ENCODE measurements around the gene WHRN.

WHRN gene

DNA sequence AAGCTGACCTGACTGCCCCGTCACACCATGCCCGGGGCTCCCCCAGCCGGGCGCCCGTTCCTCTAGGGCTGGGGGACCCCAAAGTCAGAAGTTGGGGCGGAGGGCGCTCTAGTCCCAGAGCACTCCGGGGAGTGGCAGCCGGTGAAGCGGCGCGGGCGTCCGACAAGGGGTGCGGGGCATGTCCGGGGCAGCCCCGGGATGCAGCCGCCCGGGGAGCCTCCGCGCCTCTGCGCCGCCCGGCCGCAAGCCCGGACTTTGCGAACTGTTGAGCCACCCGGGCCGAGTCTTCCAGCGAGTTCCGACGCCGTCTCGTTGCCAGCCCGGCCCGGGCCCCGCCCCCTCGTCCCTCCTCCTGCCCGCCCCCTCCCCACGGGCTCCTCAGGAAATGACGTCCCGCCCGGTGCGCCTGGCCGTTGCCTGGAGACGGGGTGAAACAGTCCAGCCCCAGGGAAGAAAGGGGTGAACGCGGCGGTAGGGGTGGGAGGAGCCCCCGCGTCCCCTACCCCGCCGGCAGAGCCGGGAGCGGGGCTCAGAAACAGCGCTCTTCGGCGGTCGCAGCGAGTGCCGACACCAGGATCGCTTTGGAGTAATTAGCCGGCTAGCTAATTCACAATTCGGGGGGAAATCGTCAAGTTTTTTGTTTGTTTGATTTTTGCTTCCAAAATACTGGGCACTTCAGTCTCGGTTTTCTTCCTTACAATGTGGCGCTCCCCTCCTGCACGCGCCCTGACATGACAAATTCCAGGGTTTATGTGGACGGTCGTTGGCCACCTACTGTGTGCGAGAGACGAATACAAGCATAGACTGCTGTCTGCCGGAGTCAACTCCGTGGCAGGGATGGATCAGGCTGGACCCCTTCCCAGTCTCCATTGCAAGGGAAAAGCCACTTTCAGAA lies at the start of gene WHRN:
Gene WHRN, minus strand, starts transcription at position 287 of the 895 bp plus-strand sequence. CDS start 672 bp downstream, outside the sequence.
- no peak for FAIRE-seq
- peak; percentile 86 for DNase-seq (ENCODE audit: insufficient read length, low spot score)

DNA sequence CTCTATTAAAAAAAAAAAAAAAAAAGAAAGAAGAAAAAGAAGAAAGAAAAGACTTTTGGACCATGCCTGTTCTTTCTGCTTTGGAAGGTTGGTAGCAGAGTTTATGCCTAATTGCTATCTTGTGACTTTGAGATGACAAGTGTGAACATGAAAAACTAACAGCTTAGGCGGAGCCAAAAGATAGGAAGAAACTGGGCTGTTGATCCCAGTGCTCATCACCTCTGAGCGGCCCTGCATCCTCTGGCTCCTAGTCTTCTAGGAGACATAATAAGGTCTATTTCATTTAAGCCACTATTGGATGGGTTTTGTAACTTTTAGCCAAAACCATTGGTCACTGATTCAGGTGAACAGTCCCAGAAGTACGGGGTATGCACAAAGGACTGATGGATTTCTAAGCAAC lies 47.9 kb upstream of the WHRN start:
- DNase-seq (ENCODE audit: insufficient read length, low spot score) (no peak), FAIRE-seq (no peak)

DNA sequence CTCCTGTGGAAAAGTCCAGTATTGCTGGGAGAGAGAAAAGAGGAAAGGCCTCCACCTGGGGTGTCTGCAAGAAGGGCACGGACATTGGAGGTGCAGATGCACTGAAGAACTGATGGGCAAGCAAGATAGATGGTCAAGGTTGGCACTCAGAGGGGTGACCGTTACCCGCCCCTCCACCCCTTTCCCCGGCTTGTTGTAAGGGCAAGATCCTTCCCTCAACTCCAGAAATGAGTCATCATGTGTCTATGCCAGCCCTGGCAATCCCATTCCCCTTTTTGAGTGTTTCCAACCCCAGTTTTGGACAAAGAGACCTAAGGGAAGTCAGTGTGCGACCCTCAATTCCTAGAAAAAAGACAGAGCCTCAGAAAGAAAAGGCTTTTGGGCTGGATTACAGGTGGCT lies 47.4 kb upstream of the WHRN start:
- DNase-seq (ENCODE audit: insufficient read length, low spot score) (no peak), FAIRE-seq (no peak)

DNA sequence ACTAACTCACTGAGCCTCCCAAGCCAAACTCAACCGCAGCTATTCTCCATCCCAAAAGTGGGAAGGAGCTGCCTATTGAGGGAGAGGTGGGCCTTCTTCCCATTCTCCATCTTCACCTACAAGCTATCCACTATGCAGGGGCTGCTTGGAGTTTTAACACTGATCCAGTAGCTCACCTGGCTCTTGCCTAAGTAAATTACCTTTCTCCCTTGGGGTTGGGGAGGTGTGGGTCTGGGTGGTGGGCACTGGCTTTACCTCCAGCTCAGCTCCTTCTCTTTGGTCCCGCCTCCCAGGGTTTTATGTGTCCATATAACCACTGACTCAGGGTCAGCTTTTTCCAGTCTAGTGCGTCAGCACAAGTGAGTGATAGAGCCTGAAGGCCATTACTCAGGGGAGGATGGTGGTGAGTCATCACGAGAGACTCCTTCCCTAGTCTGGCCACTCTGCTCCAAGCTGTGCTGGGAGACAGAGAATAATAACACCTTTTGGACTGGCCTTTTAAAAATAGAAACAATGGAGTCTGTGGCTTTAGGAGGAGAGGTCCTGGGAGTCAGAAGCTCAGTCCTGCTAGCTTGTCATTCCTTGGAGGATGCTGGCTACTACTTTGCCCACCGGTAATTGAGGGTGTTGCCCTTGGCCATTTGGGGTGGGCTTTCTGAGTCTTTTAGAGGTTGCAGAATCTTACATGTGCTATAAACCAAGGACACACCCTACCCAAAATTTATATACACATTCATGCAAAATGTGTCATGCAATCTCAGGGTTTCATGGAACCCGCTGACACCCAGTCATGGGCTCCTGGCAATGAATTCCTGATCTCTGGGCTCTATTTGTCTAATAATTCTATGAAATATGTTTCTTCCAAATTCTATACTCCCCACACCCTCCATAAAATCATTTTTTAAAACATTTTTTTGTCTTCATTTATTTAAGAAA lies 46.7 kb upstream of the WHRN start:
- DNase-seq (ENCODE audit: insufficient read length, low spot score) (peak; percentile 95), FAIRE-seq (peak; percentile 20)

DNA sequence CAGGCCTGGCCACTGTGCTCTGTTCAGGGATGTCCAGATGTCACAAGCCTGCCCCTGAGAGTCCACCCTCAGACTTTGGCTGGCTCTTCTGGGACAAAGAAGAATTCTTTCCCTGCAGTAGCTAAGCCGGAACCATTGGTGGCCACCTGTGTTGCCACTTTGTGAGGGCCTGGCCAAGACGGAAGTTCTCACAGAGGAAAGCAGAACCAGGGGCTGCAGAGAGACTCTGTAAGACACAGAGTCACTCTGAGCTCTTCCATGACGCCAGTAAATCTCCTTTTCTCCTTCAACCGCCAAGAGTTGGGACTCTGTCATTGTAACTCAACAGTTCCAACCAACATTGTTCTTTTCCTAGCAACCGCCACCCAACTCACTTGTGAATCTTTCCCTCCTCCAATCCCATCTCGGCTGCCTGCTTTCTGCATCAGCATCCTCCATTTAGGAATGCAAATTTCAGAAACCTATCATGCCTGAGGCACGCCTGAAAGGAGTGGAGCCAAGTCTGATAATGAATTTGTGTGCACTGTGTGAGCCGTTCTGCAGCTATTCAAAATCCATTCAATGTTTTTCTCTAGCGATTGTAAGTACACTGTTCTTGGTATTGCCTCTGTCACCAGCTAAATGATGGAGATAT lies 44.5 kb upstream of the WHRN start:
- DNase-seq (ENCODE audit: insufficient read length, low spot score) (no peak), FAIRE-seq (no peak)

DNA sequence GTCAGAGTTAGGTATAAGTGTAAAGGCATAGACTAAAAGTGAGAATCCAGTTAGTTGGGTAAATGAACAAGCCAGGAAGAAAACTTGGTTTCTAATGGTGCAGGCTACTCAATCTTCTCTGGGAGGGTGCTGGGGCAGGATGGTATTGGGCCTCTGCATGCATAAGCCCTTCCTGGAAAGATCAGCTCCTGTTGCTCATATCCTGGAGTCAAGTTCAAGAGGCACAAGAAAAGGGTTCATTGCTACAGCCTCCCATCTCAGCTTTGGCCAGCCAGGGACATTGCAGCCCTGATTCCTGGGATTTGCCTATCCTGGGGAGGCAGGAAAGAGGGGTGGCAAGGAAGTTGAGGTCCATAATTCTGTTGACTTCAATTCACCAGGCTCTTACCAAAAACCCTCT lies 41.6 kb upstream of the WHRN start:
- FAIRE-seq, result no peak
- DNase-seq (ENCODE audit: insufficient read length, low spot score), result no peak

DNA sequence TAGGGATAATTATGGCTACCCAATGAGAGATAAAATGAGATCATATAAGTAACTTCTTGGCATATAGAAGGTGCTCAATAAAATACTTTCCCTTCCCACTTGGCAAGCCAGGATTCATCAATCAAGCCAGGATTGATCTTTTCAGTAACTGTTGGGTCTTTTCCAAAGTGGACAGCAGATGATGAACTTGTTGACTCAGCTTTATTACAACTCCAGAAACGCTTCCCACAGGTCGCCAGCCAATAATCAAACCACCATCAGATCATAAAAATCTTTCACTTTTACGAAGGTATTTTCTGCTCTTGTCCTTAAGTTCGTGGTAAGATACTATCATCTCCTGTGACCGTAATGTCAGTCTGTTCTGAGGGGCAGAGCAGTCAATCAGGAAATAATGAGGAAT lies 39.8 kb upstream of the WHRN start:
- FAIRE-seq, result no peak
- no peak for DNase-seq (ENCODE audit: insufficient read length, low spot score)

DNA sequence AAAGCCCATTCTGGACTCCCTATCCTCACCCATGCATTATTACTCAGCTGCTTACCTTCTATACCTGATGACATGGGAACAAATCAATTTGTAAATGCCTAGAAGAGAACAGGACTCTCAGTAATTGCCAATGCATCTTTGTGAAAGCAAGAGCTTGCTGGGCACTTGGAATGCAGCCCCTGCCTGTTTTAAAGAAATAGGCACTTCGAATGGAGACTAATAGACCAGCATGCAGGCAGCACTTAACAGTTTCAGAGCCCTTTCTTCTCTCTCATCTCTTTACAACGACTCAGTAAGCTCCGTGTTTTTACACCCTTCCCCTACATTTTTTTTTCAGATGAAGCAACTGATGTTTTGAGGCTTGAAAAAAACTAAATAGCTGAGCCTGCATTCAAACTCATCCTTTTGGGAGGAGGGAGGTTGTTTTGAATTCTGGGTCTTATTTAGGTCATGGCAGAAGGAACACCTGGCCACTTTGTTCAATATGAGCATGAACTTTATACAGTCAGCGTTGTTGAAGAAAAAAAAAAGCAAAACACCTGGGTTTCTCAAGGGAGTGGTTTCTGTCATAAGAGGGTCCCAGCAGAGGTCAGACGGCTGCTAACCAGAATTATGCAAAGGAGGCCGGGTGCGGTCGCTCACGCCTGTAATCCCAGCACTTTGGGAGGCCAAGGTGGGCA lies 34.6 kb upstream of the WHRN start:
- FAIRE-seq (no peak), DNase-seq (ENCODE audit: insufficient read length, low spot score) (no peak)

DNA sequence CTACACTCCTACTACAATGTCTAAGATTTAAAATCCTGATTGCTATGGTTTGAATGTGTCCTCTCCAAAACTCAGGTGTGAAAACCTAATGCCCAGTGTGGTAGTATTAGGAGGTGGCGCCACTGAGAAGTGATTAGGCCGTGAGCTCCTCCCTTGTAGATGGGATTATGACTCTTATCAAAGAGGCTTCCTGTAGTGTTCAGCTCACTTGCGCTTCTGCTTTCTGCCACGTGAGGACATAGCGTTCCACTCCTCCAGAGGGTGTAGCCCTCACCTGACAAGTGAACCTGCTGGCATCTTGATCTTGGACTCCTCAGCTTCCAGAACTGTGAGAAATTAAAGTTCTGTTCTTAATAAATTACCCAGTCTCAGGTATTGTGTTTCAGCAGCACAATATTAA lies 33.0 kb upstream of the WHRN start:
- no peak for DNase-seq (ENCODE audit: insufficient read length, low spot score)
- no peak for FAIRE-seq

DNA sequence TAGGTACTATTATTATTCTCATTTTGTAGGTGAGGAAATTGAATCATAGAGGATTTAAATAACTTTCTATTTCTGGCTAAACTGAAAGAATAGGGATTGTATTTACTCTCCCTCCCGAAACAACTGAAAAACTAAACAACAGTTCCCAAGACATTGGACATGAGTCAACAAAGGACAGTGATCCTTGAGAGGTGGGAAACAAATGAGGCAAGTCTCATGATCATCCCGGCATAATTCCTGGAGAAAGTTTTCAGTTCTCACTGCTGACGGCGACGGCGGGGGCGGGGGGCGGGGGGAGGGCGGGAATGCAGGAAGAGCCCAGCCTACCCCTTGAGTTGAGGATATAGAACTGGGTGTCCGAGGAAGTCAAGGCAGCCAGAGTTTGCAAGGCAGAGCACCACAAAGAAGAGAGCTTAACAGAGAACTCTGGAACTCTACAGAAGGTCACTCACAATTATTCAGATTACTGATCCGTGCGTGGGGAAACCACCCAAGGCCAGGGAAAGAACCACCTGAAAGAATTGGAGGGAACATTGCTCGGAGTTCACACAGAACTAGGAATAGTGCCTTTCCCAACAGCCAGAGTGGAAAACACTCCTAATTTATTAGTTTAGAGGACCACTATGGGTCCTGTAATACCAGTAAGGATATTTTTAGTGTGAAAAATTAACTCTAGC lies 27.4 kb upstream of the WHRN start:
- FAIRE-seq, result no peak

DNA sequence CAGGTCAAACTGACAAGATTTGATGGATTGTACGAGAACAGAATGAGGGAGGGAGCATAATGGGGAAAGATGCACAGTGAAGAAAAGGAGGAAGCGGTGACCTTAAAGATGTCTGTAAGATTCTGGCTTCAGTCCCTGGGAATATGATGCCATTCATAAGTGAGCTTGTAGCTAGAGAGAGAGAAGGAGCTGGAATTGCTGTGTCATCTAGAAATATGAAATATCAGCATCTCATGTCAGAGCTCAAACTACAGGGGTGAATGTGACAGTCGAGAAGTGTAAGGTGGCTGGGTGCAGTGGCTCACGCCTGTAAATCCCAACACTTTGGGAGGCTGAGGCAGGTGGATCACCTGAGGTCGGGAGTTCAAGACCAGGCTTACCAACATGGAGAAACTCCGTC lies 24.0 kb upstream of the WHRN start:
- DNase-seq (ENCODE audit: insufficient read length, low spot score) (no peak), FAIRE-seq (no peak)

More for the DNA sequence above, 27.4 kb upstream of the WHRN start:
- no peak for DNase-seq (ENCODE audit: insufficient read length, low spot score)

DNA sequence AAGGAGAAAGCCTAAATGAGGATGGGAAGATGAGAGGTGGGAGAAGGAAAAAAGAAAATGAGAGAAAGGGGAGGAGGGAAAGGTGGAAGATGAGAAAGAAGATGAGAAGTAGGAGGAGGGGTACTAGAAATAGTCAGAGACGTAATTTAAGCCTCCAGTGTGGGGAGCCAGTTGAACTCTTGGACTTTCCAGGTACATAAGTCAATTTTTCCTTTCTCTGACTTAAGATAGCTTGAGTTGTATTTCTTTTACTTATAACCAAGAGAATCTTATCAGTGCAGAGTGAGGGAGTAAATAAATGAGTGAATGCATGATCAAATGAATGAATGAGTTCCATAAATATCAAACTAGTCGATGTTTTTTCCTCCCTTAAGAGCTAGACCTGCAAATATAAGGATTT lies 21.5 kb upstream of the WHRN start:
- DNase-seq (ENCODE audit: insufficient read length, low spot score) (no peak), FAIRE-seq (no peak)

DNA sequence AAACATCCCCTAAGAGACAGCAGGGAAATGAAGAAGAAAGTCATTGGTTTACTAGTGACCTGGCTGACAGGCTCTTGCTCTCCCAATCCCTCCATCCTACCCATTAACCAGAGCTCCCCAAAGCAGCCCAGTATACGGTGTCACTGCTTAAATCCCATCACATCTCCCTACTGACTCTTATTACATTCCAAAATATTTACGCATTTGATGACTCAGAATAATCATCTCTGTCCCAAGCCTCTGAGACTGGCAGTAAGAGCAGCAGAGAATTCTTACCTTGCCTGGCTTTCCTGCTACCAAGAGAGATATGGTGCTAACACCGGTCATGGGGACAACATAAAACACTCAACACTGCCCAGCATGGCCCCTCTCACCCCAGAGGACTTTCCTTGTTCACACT lies 20.2 kb upstream of the WHRN start:
- peak; percentile 73 for DNase-seq (ENCODE audit: insufficient read length, low spot score)
- FAIRE-seq, result no peak

DNA sequence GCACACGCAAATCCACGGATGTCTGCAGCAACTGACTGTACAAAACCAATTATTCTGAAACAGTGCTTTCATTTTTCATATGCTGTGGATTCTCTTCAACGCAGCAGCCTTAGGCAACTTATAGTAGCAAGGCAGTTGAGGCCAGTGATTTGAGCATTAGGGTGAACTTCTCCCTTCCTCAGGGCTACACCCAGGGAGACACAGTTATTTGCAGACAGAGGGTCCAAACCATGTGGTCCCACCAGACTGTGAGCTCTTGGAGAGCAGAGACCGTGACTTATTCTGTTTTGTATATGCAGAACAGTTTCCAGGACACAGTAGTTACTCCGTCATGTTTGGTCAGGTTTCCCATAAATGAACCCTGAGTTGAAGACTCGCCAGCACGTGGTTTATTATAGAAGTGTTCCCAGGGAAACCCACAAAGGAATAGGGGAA lies 19.0 kb upstream of the WHRN start:
- no peak for DNase-seq (ENCODE audit: insufficient read length, low spot score)
- no peak for FAIRE-seq

DNA sequence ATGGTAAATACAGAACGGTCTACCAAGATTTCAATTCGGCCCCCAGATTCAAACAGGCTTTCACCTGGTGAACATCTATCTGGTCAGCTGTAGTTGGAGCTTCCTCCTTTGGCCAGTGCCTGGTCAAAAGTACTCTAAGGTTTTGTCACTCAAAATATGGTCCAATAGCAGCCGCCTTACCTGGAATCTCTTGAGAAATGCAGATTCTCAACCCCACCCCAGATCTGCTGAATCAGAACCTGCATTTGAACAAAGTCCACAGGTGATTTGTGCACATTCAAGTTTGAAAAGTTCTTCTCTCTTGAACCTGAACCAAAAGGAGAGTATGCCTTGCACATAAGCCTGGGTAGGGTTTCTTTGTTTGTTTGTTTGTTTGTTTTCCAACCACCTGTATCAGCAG lies 17.6 kb upstream of the WHRN start:
- FAIRE-seq (no peak), DNase-seq (ENCODE audit: insufficient read length, low spot score) (no peak)

DNA sequence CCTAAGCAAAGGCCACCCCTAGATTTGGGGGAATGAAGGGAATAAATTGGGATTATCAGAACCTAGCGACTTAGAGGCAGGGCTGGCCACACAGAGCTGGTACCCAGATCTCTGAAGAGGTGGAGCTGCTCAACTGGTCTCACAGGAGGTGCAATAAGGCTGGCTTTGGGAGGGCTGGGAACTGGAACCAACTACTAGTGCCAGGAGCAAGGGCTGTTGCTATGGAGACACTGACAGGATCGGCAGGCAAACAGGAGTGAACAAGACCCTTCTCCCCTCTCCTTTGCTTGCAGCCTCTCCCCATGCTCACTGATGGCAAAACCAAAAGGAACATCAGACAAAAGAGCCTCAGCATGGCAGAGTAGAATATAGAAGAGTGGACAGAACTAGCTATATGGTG lies 17.0 kb upstream of the WHRN start:
- FAIRE-seq, result no peak
- DNase-seq (ENCODE audit: insufficient read length, low spot score), result no peak

DNA sequence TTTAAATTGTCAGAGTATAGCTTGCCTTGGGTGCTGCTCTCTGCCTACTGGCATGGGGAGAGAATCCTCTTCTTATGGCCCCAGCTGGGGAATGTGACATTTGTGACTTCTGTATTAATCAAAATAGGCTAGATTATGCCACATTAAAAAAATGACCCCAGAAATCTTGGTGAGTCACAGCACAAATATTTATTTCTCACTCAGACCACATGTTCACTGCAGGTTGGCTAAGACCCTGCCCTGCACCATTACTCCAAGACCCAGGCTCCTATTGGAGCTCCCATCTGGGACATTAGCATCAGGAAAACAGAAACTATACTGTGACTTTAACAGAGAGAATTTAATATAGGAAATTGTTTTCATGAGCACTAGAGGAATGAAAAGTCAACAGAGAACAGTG lies 16.6 kb upstream of the WHRN start:
- DNase-seq (ENCODE audit: insufficient read length, low spot score) (no peak), FAIRE-seq (no peak)

DNA sequence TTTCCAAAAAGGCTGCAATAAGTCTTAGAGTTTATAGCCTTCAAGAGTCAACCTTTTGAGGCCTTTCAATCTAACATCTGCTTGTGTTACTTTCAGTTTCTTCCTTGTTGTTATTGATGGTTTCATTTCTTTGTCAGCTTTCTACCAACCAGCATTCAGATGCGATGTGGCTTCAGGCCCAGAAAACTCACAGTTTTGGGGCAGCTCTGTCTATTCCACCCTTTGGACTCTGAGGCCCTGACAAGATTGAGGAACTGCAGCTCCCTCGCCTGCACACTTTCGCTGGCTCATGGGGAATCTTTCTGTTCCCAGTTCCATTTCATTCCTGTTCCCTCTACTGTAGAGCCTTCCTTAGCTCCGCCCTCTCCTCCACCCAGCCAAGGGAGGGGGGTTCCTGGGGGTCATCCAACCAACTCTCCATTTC lies 13.3 kb upstream of the WHRN start:
- FAIRE-seq, result no peak
- no peak for DNase-seq (ENCODE audit: insufficient read length, low spot score)

DNA sequence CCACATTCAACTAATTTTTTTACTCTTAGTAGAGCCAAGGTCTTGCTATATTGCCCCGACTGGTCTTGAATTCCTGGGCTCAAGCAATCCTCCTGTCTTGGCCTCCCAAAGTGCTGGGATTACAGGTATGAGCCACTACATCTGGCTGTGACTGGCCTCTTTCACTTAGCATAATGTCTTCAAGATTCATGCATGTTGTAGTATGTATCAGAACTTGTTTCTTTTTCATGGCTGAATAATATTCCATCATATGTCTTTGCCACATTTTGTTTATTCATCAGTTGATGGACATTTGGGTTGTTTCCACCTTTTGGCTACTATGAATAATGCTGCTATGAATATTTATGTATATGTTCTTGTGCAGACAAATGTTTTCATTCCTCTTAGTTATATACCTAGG lies 12.8 kb upstream of the WHRN start:
- DNase-seq (ENCODE audit: insufficient read length, low spot score), result no peak
- no peak for FAIRE-seq

DNA sequence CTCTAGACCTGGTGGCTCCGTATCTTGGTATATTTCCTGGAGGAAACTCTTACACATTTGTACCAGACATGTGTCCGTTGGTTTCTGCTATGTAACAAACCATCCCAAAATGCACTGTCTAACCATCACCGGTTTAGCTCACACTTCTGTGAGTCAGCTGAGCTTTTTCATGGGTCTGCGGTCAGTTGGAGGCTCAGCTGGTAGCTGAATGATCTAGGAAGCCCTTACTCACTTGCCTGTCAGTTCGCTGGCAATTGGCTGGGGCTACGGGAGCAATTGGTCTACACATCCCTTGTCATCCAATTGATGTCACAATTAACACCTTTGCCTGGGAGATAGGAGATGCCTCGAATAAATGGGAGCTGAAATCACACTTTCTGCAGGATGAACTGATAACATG lies 11.6 kb upstream of the WHRN start:
- no peak for FAIRE-seq
- no peak for DNase-seq (ENCODE audit: insufficient read length, low spot score)
